GM12878 (cell line): ENCODE data around the gene BCCIP. TPM values are rescaled to one million over a fixed set of nuclear protein-coding genes. Genes with fewer than 3 reads are reported as not detected.

Experiments used
- ATF7 ChIP-seq: fragments of 450-650 bp; IDR thresholded peaks from 2 replicates; pipeline ENCODE4 v1.6.1; 2016; ENCODE audit warnings: low read depth, mild to moderate bottlenecking
- CBFB ChIP-seq: IDR thresholded peaks from 2 replicates; pipeline ENCODE4 v1.6.1; 2016; ENCODE audit warnings: antibody characterized with exemption, low read depth
- ELK1 ChIP-seq: IDR thresholded peaks from 2 replicates; pipeline ENCODE4 v1.6.1; 2012; ENCODE audit warnings: low read depth, low read length, improper control_type of control experiment
- ETV6 ChIP-seq, 2 experiments: fragments of 450-650 bp in 1 of 2; IDR thresholded peaks in 1 of 2; conservative IDR thresholded peaks in 1 of 2; 2 replicates each; pipeline ENCODE4 v1.6.1; 2014; ENCODE audit warnings: antibody characterized with exemption in 1 of 2, borderline replicate concordance in 1 of 2, low read depth in 1 of 2, mild to moderate bottlenecking in 1 of 2, moderate library complexity in 1 of 2
- HSF1 ChIP-seq: fragments of 150-350 bp; IDR thresholded peaks from 2 replicates; pipeline ENCODE4 v1.6.1; 2014; ENCODE audit warnings: mild to moderate bottlenecking, low read depth, low read length
- KAT2A ChIP-seq: conservative IDR thresholded peaks from 2 replicates; pipeline ENCODE4 v1.6.1; 2011; ENCODE audit warnings: low read depth, low read length; ENCODE audit not compliant: control insufficient read depth
- PAX5 ChIP-seq: IDR thresholded peaks from 2 replicates; pipeline ENCODE4 v1.6.1; 2011; ENCODE audit warnings: low read depth, low read length, borderline replicate concordance
- SKIL ChIP-seq: fragments of 450-650 bp; IDR thresholded peaks from 2 replicates; pipeline ENCODE4 v1.6.1; 2017; ENCODE audit warnings: mild to moderate bottlenecking, low read depth, inconsistent platforms; ENCODE audit not compliant: poor library complexity, severe bottlenecking
- TARDBP ChIP-seq: IDR thresholded peaks from 2 replicates; pipeline ENCODE4 v1.6.1; 2016; ENCODE audit warnings: borderline replicate concordance
- polyA plus RNA-seq, 11 experiments: library from polyadenylated mRNA; depleted of rRNA in 4 of 11; unstranded in 6 of 11; stranded (reverse) in 5 of 11; fragments of >200 nt; fragmentation: Nextera tagmentation in 4 of 11; fragmentation: Illumina TruSeq in 1 of 11; extraction: Ambion mirVana in 4 of 11; extraction: Trizol in 1 of 11; gene quantifications; 1 replicate in 1 of 11; 2 replicates in 10 of 11; pipeline versions ENCODE4 v1.2.1 to v1.2.3, GENCODE V29; 2011 to 2016; ENCODE audit warnings: inconsistent platforms in 2 of 11, missing spikeins in 2 of 11, low read depth in 1 of 11
- total RNA-seq, 4 experiments: library from RNA; depleted of rRNA in 3 of 4; stranded (reverse); fragments of >200 nt in 3 of 4; fragmentation: Illumina TruSeq in 1 of 4; extraction: Trizol in 1 of 4; gene quantifications; 2 replicates each; pipeline versions ENCODE4 v1.2.1 to v1.2.3, GENCODE V29; 2013 to 2021

Gene BCCIP
- total and polyA plus RNA-seq, 10 of the 15 experiments (the other 5 are each of a cell fraction or from before 2014, with no cell fraction given): 61.2 to 225 (median 127) TPM

GRCh38 chr10:125844751-125845221 lies 21.4 kb downstream of the BCCIP start (continued):
- no peak for TF ChIP-seq SKIL
- no peak for TF ChIP-seq CBFB
- no peak for TF ChIP-seq HSF1
- TF ChIP-seq KAT2A: no peak
- TF ChIP-seq ETV6 (conservative IDR thresholded peaks at IDR 0.05 in 1 of 2, IDR thresholded peaks at IDR 0.05 in 1 of 2; ENCODE audit: borderline replicate concordance in 1 of 2, low read depth in 1 of 2): no peak
- no peak for TF ChIP-seq ELK1
- no peak for TF ChIP-seq ATF7
- TF ChIP-seq TARDBP: no peak
- TF ChIP-seq PAX5: no peak
